Measurements from ENCODE around the gene CKS1B.
A peak's percentile ranks its signal among the peaks of the same experiment; 100 is the strongest.

The CKS1B gene

GRCh38 chr1:154988058-154988954, 13.8 kb downstream of the CKS1B start:
- DNase-seq = peak; percentile 66

GRCh38 chr1:154989195-154989860, 14.8 kb downstream of the CKS1B start:
- no peak for DNase-seq

GRCh38 chr1:154990276-154990675, 15.8 kb downstream of the CKS1B start:
- DNase-seq = no peak

GRCh38 chr1:154992721-154993571, 18.5 kb downstream of the CKS1B start:
- peak; percentile 64 for DNase-seq

- no peak for DNase-seq
Observed at GRCh38 chr1:154993572-154994268, 19.2 kb downstream of the CKS1B start, which contains the start of gene LENEP. TSS of gene LENEP (plus strand) at chr1:154993586. CDS start at chr1:154993608, 22 bp downstream.

- no peak for DNase-seq
Observed at GRCh38 chr1:154994269-154994587, 19.7 kb downstream of the CKS1B start.

GRCh38 chr1:154994591-154994990, 20.1 kb downstream of the CKS1B start:
- DNase-seq = peak; percentile 52

- DNase-seq = peak; percentile 83
Observed at GRCh38 chr1:154995301-154995983, 21.0 kb downstream of the CKS1B start.

- peak; percentile 61 for DNase-seq
Observed at GRCh38 chr1:154996966-154997701, 22.7 kb downstream of the CKS1B start.

- DNase-seq = peak; percentile 65
Observed at GRCh38 chr1:154998201-154998780, 23.8 kb downstream of the CKS1B start.

- peak; percentile 92 for DNase-seq
Observed at GRCh38 chr1:154998818-154999570, 24.5 kb downstream of the CKS1B start.

GRCh38 chr1:154999571-155000410, 25.3 kb downstream of the CKS1B start:
- peak; percentile 61 for DNase-seq

- no peak for DNase-seq
Observed at GRCh38 chr1:155000411-155000725, 25.9 kb downstream of the CKS1B start.

GRCh38 chr1:155000726-155001424, 26.4 kb downstream of the CKS1B start:
- DNase-seq = peak; percentile 94

GRCh38 chr1:155001425-155001674, 26.9 kb downstream of the CKS1B start:
- no peak for DNase-seq

GRCh38 chr1:155001675-155002463, 27.4 kb downstream of the CKS1B start:
- DNase-seq = peak; percentile 100

- peak; percentile 48 for DNase-seq
Observed at GRCh38 chr1:155002464-155003226, 28.2 kb downstream of the CKS1B start, which contains the start of gene ZBTB7B. TSS of gene ZBTB7B (plus strand) at chr1:155002802. CDS start at chr1:155014661, 11,859 bp downstream.
